ENCODE data around the gene CLNK. TPM values are rescaled to one million over a fixed set of nuclear protein-coding genes. Genes with fewer than 3 reads are reported as not detected.
"Not testable (repeated sequence)": the region's sequence is repeated elsewhere in the genome, so short reads cannot be mapped to it uniquely, and the experiment has no call there.

The CLNK gene
- total RNA-seq, 1 experiment from 2014 or later = not detected

- Histone ChIP-seq H3K4me1 (ENCODE audit: low read length) (no peaks in the 10 kb centered on the region), H3K4me3 (ENCODE audit: low read length) (no peak overlapping the region), H3K4me2 (ENCODE audit: low read depth, low read length, poor library complexity, severe bottlenecking) (no peak overlapping the region), H3K27me3 (ENCODE audit: low read length) (no peaks in the 10 kb centered on the region), H3K9me3 (ENCODE audit: low read length) (no peaks in the 10 kb centered on the region), H3K9ac (ENCODE audit: low read length) (no peak overlapping the region), H4K20me1 (ENCODE audit: insufficient read depth, low read depth, low read length) (no peaks in the 10 kb centered on the region), H3K27ac (ENCODE audit: low read length) (no peak overlapping the region), H3K9me2 (replicated peaks; ENCODE audit: insufficient read depth, low read length) (no peaks in the 10 kb centered on the region), H3K79me2 (ENCODE audit: low read length) (no peaks in the 10 kb centered on the region), H3K36me3 (ENCODE audit: insufficient read depth, low read length) (no peaks in the 10 kb centered on the region), H2AFZ (ENCODE audit: low read length) (no peak overlapping the region)
- DNase-seq = no peak
Measured at GRCh38 chr4:10629394-10629793, 55.2 kb downstream of the CLNK start.

GRCh38 chr4:10625131-10625530 is 59.4 kb downstream of the CLNK start:
- no peaks in the 10 kb centered on the region for H3K79me2 ChIP-seq (ENCODE audit: low read length)
- no peaks in the 10 kb centered on the region for H3K9me3 ChIP-seq (ENCODE audit: low read length)
- H3K36me3 ChIP-seq (ENCODE audit: insufficient read depth, low read length) = no peaks in the 10 kb centered on the region
- DNase-seq = no peak
- no peaks in the 10 kb centered on the region for H3K4me1 ChIP-seq (ENCODE audit: low read length)
- no peak overlapping the region for H3K4me3 ChIP-seq (ENCODE audit: low read length)
- no peak overlapping the region for H2AFZ ChIP-seq (ENCODE audit: low read length)
- H3K9ac ChIP-seq (ENCODE audit: low read length) = no peak overlapping the region
- H3K27me3 ChIP-seq (ENCODE audit: low read length) = no peaks in the 10 kb centered on the region
- H4K20me1 ChIP-seq (ENCODE audit: insufficient read depth, low read depth, low read length) = no peaks in the 10 kb centered on the region
- no peak overlapping the region for H3K4me2 ChIP-seq (ENCODE audit: low read depth, low read length, poor library complexity, severe bottlenecking)
- H3K27ac ChIP-seq (ENCODE audit: low read length) = no peak overlapping the region
- H3K9me2 ChIP-seq (replicated peaks; ENCODE audit: insufficient read depth, low read length) = no peaks in the 10 kb centered on the region

GRCh38 chr4:10623862-10624261 is 60.7 kb downstream of the CLNK start:
- no peaks in the 10 kb centered on the region for H3K79me2 ChIP-seq (ENCODE audit: low read length)
- H3K9ac ChIP-seq (ENCODE audit: low read length) = no peak overlapping the region
- no peak overlapping the region for H3K27ac ChIP-seq (ENCODE audit: low read length)
- H3K4me1 ChIP-seq (ENCODE audit: low read length) = no peaks in the 10 kb centered on the region
- no peaks in the 10 kb centered on the region for H3K9me3 ChIP-seq (ENCODE audit: low read length)
- H3K27me3 ChIP-seq (ENCODE audit: low read length) = no peaks in the 10 kb centered on the region
- H2AFZ ChIP-seq (ENCODE audit: low read length) = no peak overlapping the region
- no peak for DNase-seq
- H3K4me2 ChIP-seq (ENCODE audit: low read depth, low read length, poor library complexity, severe bottlenecking) = no peak overlapping the region
- no peak overlapping the region for H3K4me3 ChIP-seq (ENCODE audit: low read length)
- no peaks in the 10 kb centered on the region for H3K36me3 ChIP-seq (ENCODE audit: insufficient read depth, low read length)
- H4K20me1 ChIP-seq (ENCODE audit: insufficient read depth, low read depth, low read length) = no peaks in the 10 kb centered on the region
- H3K9me2 ChIP-seq (replicated peaks; ENCODE audit: insufficient read depth, low read length) = no peaks in the 10 kb centered on the region

GRCh38 chr4:10623241-10623640 is 61.3 kb downstream of the CLNK start:
- no peak overlapping the region for H3K27ac ChIP-seq (ENCODE audit: low read length)
- DNase-seq = no peak
- H3K27me3 ChIP-seq (ENCODE audit: low read length) = no peaks in the 10 kb centered on the region
- H3K36me3 ChIP-seq (ENCODE audit: insufficient read depth, low read length) = no peaks in the 10 kb centered on the region
- H2AFZ ChIP-seq (ENCODE audit: low read length) = no peak overlapping the region
- no peak overlapping the region for H3K9ac ChIP-seq (ENCODE audit: low read length)
- no peaks in the 10 kb centered on the region for H3K4me1 ChIP-seq (ENCODE audit: low read length)
- H3K4me2 ChIP-seq (ENCODE audit: low read depth, low read length, poor library complexity, severe bottlenecking) = no peak overlapping the region
- no peaks in the 10 kb centered on the region for H4K20me1 ChIP-seq (ENCODE audit: insufficient read depth, low read depth, low read length)
- H3K4me3 ChIP-seq (ENCODE audit: low read length) = no peak overlapping the region
- H3K9me2 ChIP-seq (replicated peaks; ENCODE audit: insufficient read depth, low read length) = no peaks in the 10 kb centered on the region
- no peaks in the 10 kb centered on the region for H3K79me2 ChIP-seq (ENCODE audit: low read length)
- H3K9me3 ChIP-seq (ENCODE audit: low read length) = no peaks in the 10 kb centered on the region

GRCh38 chr4:10622728-10623127 is 61.8 kb downstream of the CLNK start:
- Histone ChIP-seq H3K27me3 (ENCODE audit: low read length) (no peaks in the 10 kb centered on the region), H3K4me2 (ENCODE audit: low read depth, low read length, poor library complexity, severe bottlenecking) (no peak overlapping the region), H3K4me3 (ENCODE audit: low read length) (no peak overlapping the region), H2AFZ (ENCODE audit: low read length) (no peak overlapping the region), H3K79me2 (ENCODE audit: low read length) (no peaks in the 10 kb centered on the region), H3K9ac (ENCODE audit: low read length) (no peak overlapping the region), H3K9me2 (replicated peaks; ENCODE audit: insufficient read depth, low read length) (no peaks in the 10 kb centered on the region), H3K9me3 (ENCODE audit: low read length) (no peaks in the 10 kb centered on the region), H3K36me3 (ENCODE audit: insufficient read depth, low read length) (no peaks in the 10 kb centered on the region), H3K4me1 (ENCODE audit: low read length) (no peaks in the 10 kb centered on the region), H4K20me1 (ENCODE audit: insufficient read depth, low read depth, low read length) (no peaks in the 10 kb centered on the region), H3K27ac (ENCODE audit: low read length) (no peak overlapping the region)
- no peak for DNase-seq

GRCh38 chr4:10620935-10621488 is 63.6 kb downstream of the CLNK start:
- no peak for DNase-seq
- H3K9ac ChIP-seq (ENCODE audit: low read length) = no peak overlapping the region
- H4K20me1 ChIP-seq (ENCODE audit: insufficient read depth, low read depth, low read length) = no peaks in the 10 kb centered on the region

GRCh38 chr4:10619855-10620254 is 64.7 kb downstream of the CLNK start:
- no peaks in the 10 kb centered on the region for H3K4me1 ChIP-seq (ENCODE audit: low read length)
- no peaks in the 10 kb centered on the region for H3K79me2 ChIP-seq (ENCODE audit: low read length)
- no peaks in the 10 kb centered on the region for H4K20me1 ChIP-seq (ENCODE audit: insufficient read depth, low read depth, low read length)
- H3K9ac ChIP-seq (ENCODE audit: low read length) = no peak overlapping the region
- no peak overlapping the region for H3K27ac ChIP-seq (ENCODE audit: low read length)
- no peak overlapping the region for H2AFZ ChIP-seq (ENCODE audit: low read length)
- no peak overlapping the region for H3K4me2 ChIP-seq (ENCODE audit: low read depth, low read length, poor library complexity, severe bottlenecking)
- H3K9me3 ChIP-seq (ENCODE audit: low read length) = no peaks in the 10 kb centered on the region
- H3K27me3 ChIP-seq (ENCODE audit: low read length) = no peaks in the 10 kb centered on the region
- DNase-seq = no peak
- no peaks in the 10 kb centered on the region for H3K36me3 ChIP-seq (ENCODE audit: insufficient read depth, low read length)
- no peaks in the 10 kb centered on the region for H3K9me2 ChIP-seq (replicated peaks; ENCODE audit: insufficient read depth, low read length)
- no peak overlapping the region for H3K4me3 ChIP-seq (ENCODE audit: low read length)

More at GRCh38 chr4:10620935-10621488, 63.6 kb downstream of the CLNK start:
- H2AFZ ChIP-seq (ENCODE audit: low read length) = no peak overlapping the region
- H3K36me3 ChIP-seq (ENCODE audit: insufficient read depth, low read length) = no peaks in the 10 kb centered on the region
- no peaks in the 10 kb centered on the region for H3K9me2 ChIP-seq (replicated peaks; ENCODE audit: insufficient read depth, low read length)
- H3K79me2 ChIP-seq (ENCODE audit: low read length) = no peaks in the 10 kb centered on the region
- H3K4me1 ChIP-seq (ENCODE audit: low read length) = no peaks in the 10 kb centered on the region
- H3K4me3 ChIP-seq (ENCODE audit: low read length) = no peak overlapping the region
- H3K9me3 ChIP-seq (ENCODE audit: low read length) = no peaks in the 10 kb centered on the region
- H3K27ac ChIP-seq (ENCODE audit: low read length) = no peak overlapping the region
- H3K27me3 ChIP-seq (ENCODE audit: low read length) = no peaks in the 10 kb centered on the region
- no peak overlapping the region for H3K4me2 ChIP-seq (ENCODE audit: low read depth, low read length, poor library complexity, severe bottlenecking)

- DNase-seq = no peak
- H2AFZ ChIP-seq (ENCODE audit: low read length) = no peak overlapping the region
Measured at GRCh38 chr4:10619220-10619619, 65.3 kb downstream of the CLNK start.

GRCh38 chr4:10614926-10615325 is 69.6 kb downstream of the CLNK start:
- not testable (repeated sequence) for H3K9ac ChIP-seq (ENCODE audit: low read length); H3K9me2 ChIP-seq (replicated peaks; ENCODE audit: insufficient read depth, low read length); DNase-seq; H3K27ac ChIP-seq (ENCODE audit: low read length); H3K4me1 ChIP-seq (ENCODE audit: low read length); H4K20me1 ChIP-seq (ENCODE audit: insufficient read depth, low read depth, low read length); H3K36me3 ChIP-seq (ENCODE audit: insufficient read depth, low read length); H3K27me3 ChIP-seq (ENCODE audit: low read length); H3K79me2 ChIP-seq (ENCODE audit: low read length); H3K4me3 ChIP-seq (ENCODE audit: low read length); H3K9me3 ChIP-seq (ENCODE audit: low read length); H3K4me2 ChIP-seq (ENCODE audit: low read depth, low read length, poor library complexity, severe bottlenecking); H2AFZ ChIP-seq (ENCODE audit: low read length)

More at GRCh38 chr4:10619220-10619619, 65.3 kb downstream of the CLNK start:
- no peaks in the 10 kb centered on the region for H3K4me1 ChIP-seq (ENCODE audit: low read length)
- no peaks in the 10 kb centered on the region for H3K27me3 ChIP-seq (ENCODE audit: low read length)
- no peaks in the 10 kb centered on the region for H4K20me1 ChIP-seq (ENCODE audit: insufficient read depth, low read depth, low read length)
- no peaks in the 10 kb centered on the region for H3K36me3 ChIP-seq (ENCODE audit: insufficient read depth, low read length)
- H3K4me2 ChIP-seq (ENCODE audit: low read depth, low read length, poor library complexity, severe bottlenecking) = no peak overlapping the region
- H3K9me2 ChIP-seq (replicated peaks; ENCODE audit: insufficient read depth, low read length) = no peaks in the 10 kb centered on the region
- no peak overlapping the region for H3K27ac ChIP-seq (ENCODE audit: low read length)
- H3K9me3 ChIP-seq (ENCODE audit: low read length) = no peaks in the 10 kb centered on the region
- no peaks in the 10 kb centered on the region for H3K79me2 ChIP-seq (ENCODE audit: low read length)
- no peak overlapping the region for H3K9ac ChIP-seq (ENCODE audit: low read length)
- H3K4me3 ChIP-seq (ENCODE audit: low read length) = no peak overlapping the region
